CD4-positive, alpha-beta T cell (primary cell): ENCODE results near the gene BUD13. TPM values are rescaled to one million over a fixed set of nuclear protein-coding genes. Genes with fewer than 3 reads are reported as not detected.

ENCODE experiments used
- ATAC-seq: fragments of 200-7000 bp; cut with Tn5 transposase; one replicate; pipeline ENCODE4 v1.10.0; 2022; ENCODE audit warnings: mild to moderate bottlenecking; ENCODE audit not compliant: poor library complexity
- CTCF ChIA-PET: fragments of 350-600 bp; sonication (Branson Sonifier 250); formaldehyde crosslinking; loops from one replicate; lab custom pipeline; 2021; ENCODE audit warnings: antibody characterized with exemption, inconsistent platforms; lab: Charles Lee
- POLR2A ChIA-PET: fragments of 350-600 bp; sonication (Branson Sonifier 250); formaldehyde crosslinking; loops from one replicate; lab custom pipeline; 2021; ENCODE audit warnings: antibody characterized with exemption, inconsistent platforms; lab: Charles Lee
- DNase-seq, 14 experiments: peaks; one replicate each; pipeline ENCODE4 v3.0.0-alpha.2; 2013 to 2020; ENCODE audit warnings: mixed read lengths in 2 of 14
- H3K27ac ChIP-seq, 2 donors: one replicate each; pipeline versions ENCODE4 v1.5.1 to v1.7.0; 2013; ENCODE audit warnings: low read length in 2 of 2, low read depth in 1 of 2, mild to moderate bottlenecking in 1 of 2
- H3K27me3 ChIP-seq, 2 experiments: 1 replicate in 1 of 2; 2 replicates in 1 of 2; pipeline versions ENCODE4 v1.6.1 to v1.7.0; 2013; ENCODE audit warnings: low read length in 2 of 2, control low read depth in 1 of 2, mild to moderate bottlenecking in 1 of 2, moderate library complexity in 1 of 2; ENCODE audit not compliant: insufficient read depth in 2 of 2, control insufficient read depth in 1 of 2
- H3K36me3 ChIP-seq: one replicate; pipeline ENCODE4 v1.6.1; 2013; ENCODE audit warnings: low read length, control low read depth; ENCODE audit not compliant: insufficient read depth
- H3K4me1 ChIP-seq: one replicate; pipeline ENCODE4 v1.6.1; 2013; ENCODE audit warnings: low read length, control low read depth; ENCODE audit not compliant: insufficient read depth
- H3K4me3 ChIP-seq: one replicate; pipeline ENCODE4 v1.5.1; 2013; ENCODE audit warnings: mild to moderate bottlenecking, low read length, moderate library complexity
- H3K9me3 ChIP-seq, 2 experiments: 1 replicate in 1 of 2; 2 replicates in 1 of 2; pipeline versions ENCODE4 v1.6.1 to v1.7.0; 2013; ENCODE audit warnings: low read length in 2 of 2, mild to moderate bottlenecking in 2 of 2, control low read depth in 1 of 2, moderate library complexity in 1 of 2; ENCODE audit not compliant: control insufficient read depth in 1 of 2, insufficient read depth in 1 of 2
- H3K27ac Mint-ChIP-seq: one replicate; pipeline ENCODE4 v1.8.0; 2020; ENCODE audit warnings: mixed read lengths
- H3K27me3 Mint-ChIP-seq: one replicate; pipeline ENCODE4 v1.8.0; 2021; ENCODE audit warnings: mixed read lengths
- H3K36me3 Mint-ChIP-seq: one replicate; pipeline ENCODE4 v1.8.0; 2021; ENCODE audit warnings: low read depth, mixed read lengths
- H3K4me1 Mint-ChIP-seq: one replicate; pipeline ENCODE4 v1.8.0; 2021; ENCODE audit warnings: low read depth, mixed read lengths
- H3K4me3 Mint-ChIP-seq: one replicate; pipeline ENCODE4 v1.8.0; 2020; ENCODE audit warnings: mild to moderate bottlenecking, mixed read lengths
- H3K9me3 Mint-ChIP-seq: one replicate; pipeline ENCODE4 v1.8.0; 2020; ENCODE audit warnings: mixed read lengths
- CTCF ChIP-seq: fragments of 200-600 bp; IDR thresholded peaks from one replicate; pipeline ENCODE4 v1.8.0; 2022; ENCODE audit warnings: antibody characterized with exemption, mild to moderate bottlenecking
- intact Hi-C, 2 experiments: fragments of 100-400 bp; cut with DNase I in 1 of 2; cut with micrococcal nuclease in 1 of 2; formaldehyde crosslinking; loops; one replicate each; pipeline versions ENCODE4 v1.15.1 to v1.9.0; 2023 to 2025; cut with DNase I, micrococcal nuclease
- total RNA-seq, 174 experiments: library from RNA in 2 of 174; stranded (reverse) in 2 of 174; gene quantifications; one replicate each; pipeline ENCODE4 v1.2.3 and lab custom pipeline; 2021 to 2026

The BUD13 gene
- total RNA-seq, 2 experiments from 2014 or later, result 9.2 to 10.1 TPM

- Mint-ChIP-seq H3K36me3 (no peaks in the 10 kb centered on the region), H3K27me3 (peaks cover 19% of the 10 kb centered on the region), H3K9me3 (no peaks in the 10 kb centered on the region), H3K27ac (no peak overlapping the region), H3K4me1 (peaks cover 4% of the 10 kb centered on the region), H3K4me3 (no peak overlapping the region)
- no peak for DNase-seq
- no peak for ATAC-seq
- Histone ChIP-seq H3K36me3 (no peaks in the 10 kb centered on the region), H3K27me3 (peaks cover 0 to 2% of the 10 kb centered on the region in 2 experiments), H3K9me3 (no peaks in the 10 kb centered on the region), H3K4me1 (no peaks in the 10 kb centered on the region), H3K4me3 (no peak overlapping the region), H3K27ac (no peak overlapping the region)
- POLR2A ChIA-PET, result no interaction called here
- TF ChIP-seq CTCF, result no peak
- intact Hi-C loops, result no loop called here
- CTCF ChIA-PET, result no interaction called here
These were observed 25.0 kb upstream of the BUD13 start for GRCh38 chr11:116797816-116798215.

DNA sequence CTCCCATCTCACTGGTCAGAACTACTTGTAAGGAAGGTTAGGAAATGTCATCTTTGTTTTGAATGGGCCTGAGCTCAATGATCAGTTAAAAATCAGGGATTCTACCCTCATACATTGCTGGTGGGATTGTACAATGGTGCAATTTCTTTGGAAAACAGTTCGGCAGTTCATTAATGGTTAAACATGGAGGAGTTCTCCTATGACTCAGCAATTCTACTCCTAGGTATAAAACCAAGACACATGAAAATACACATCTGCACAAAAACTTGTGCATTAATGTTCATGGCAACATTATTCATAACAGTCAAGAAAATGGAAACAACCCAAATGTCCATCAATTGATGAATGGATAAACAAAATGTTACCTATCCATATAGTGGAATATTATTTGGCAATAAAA lies 23.8 kb upstream of the BUD13 start:
- POLR2A ChIA-PET, result no interaction called here
- Mint-ChIP-seq H3K27ac (no peak overlapping the region), H3K36me3 (no peaks in the 10 kb centered on the region), H3K4me1 (peaks cover 5% of the 10 kb centered on the region), H3K9me3 (no peaks in the 10 kb centered on the region), H3K4me3 (no peak overlapping the region), H3K27me3 (peaks cover 16% of the 10 kb centered on the region)
- Histone ChIP-seq H3K36me3 (no peaks in the 10 kb centered on the region), H3K27ac (no peak overlapping the region), H3K4me1 (peaks cover 3% of the 10 kb centered on the region), H3K9me3 (no peaks in the 10 kb centered on the region), H3K4me3 (no peak overlapping the region), H3K27me3 (peaks cover 0 to 2% of the 10 kb centered on the region in 2 experiments)
- TF ChIP-seq CTCF, result no peak
- DNase-seq (no peak), ATAC-seq (no peak)
- CTCF ChIA-PET, result no interaction called here
- intact Hi-C loops, result no loop called here

- DNase-seq (no peak), ATAC-seq (no peak)
- Histone ChIP-seq H3K9me3 (no peaks in the 10 kb centered on the region), H3K27ac (no peak overlapping the region), H3K27me3 (no peaks in the 10 kb centered on the region), H3K4me3 (no peak overlapping the region), H3K36me3 (no peaks in the 10 kb centered on the region), H3K4me1 (peaks cover 10% of the 10 kb centered on the region)
- intact Hi-C loops, result loop anchor here in 1 of 2 experiments (5.0 kb wide), 1 partner anchor 57 kb away; no protein-coding TSS in a partner anchor
- CTCF ChIA-PET, result interaction anchor here (1.1 kb wide), 1 partner anchor 41 kb away, joined by 3 read pairs; no protein-coding TSS in a partner anchor
- H3K27ac Mint-ChIP-seq, result no peak overlapping the region
- no peaks in the 10 kb centered on the region for H3K36me3 Mint-ChIP-seq
- no peak overlapping the region for H3K4me3 Mint-ChIP-seq
- no peak for TF ChIP-seq CTCF
- no peaks in the 10 kb centered on the region for H3K9me3 Mint-ChIP-seq
- peaks cover 12% of the 10 kb centered on the region for H3K27me3 Mint-ChIP-seq
- POLR2A ChIA-PET, result no interaction called here
- H3K4me1 Mint-ChIP-seq, result peaks cover 12% of the 10 kb centered on the region
These were observed 22.1 kb upstream of the BUD13 start for GRCh38 chr11:116794851-116795250.
